AG09319 (cell line): Measurements from ENCODE around the gene LAMB4.
A peak's percentile ranks its signal among the peaks of the same experiment; 100 is the strongest.

Experiments
- DNase-seq: peaks from one replicate; pipeline ENCODE4 v3.0.0-alpha.2; 2010; ENCODE audit warnings: low read depth; ENCODE audit errors: extremely low read depth
- TF ChIP-seq, protein P1 (sequence below): IDR thresholded peaks from 2 replicates; pipeline ENCODE4 v1.5.1; 2011; ENCODE audit warnings: low read depth, mild to moderate bottlenecking, inconsistent platforms, low read length, moderate library complexity

Gene LAMB4

DNA sequence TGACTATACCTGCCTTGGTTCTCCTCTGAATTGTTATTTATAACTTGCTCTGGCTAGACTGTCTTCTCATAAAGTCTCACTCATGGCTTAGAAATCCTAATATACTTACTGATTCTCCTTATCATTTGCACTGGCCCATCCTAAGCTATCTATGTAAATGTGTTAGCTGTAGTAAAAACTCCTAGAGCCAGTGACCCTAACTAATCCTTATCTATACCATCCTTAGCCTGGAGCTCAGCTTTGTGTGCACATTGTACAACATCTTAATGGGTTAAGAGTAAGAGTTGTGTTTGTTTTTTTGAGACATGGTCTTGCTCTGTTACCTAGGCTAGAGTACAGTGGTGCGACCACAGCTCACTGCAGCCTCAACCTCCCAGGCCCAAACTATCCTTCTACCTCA is 40.8 kb downstream of the LAMB4 start:
- TF ChIP-seq, protein P1, sequence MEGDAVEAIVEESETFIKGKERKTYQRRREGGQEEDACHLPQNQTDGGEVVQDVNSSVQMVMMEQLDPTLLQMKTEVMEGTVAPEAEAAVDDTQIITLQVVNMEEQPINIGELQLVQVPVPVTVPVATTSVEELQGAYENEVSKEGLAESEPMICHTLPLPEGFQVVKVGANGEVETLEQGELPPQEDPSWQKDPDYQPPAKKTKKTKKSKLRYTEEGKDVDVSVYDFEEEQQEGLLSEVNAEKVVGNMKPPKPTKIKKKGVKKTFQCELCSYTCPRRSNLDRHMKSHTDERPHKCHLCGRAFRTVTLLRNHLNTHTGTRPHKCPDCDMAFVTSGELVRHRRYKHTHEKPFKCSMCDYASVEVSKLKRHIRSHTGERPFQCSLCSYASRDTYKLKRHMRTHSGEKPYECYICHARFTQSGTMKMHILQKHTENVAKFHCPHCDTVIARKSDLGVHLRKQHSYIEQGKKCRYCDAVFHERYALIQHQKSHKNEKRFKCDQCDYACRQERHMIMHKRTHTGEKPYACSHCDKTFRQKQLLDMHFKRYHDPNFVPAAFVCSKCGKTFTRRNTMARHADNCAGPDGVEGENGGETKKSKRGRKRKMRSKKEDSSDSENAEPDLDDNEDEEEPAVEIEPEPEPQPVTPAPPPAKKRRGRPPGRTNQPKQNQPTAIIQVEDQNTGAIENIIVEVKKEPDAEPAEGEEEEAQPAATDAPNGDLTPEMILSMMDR = no peak

DNA sequence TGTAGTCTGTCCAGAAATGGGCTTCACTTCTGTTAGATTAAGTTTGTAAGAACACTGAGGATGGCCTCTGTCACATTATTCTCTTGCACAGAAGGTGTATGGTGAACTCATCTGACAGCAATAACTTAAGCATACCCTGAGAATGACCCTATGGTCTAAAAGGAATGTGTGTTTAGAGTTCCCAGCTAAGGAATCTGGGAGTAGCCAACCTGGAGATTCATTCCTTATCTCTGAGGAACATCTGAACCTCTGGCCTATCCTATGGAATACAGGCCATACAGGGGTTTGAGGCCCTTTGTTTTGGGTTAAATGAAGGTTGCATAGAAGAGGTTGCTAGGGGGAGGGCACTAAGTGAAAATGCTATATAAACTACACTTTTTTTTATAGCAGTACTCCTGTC is 41.4 kb downstream of the LAMB4 start:
- no peak for DNase-seq
- TF ChIP-seq, protein P1 = no peak

More for the DNA sequence above, 40.8 kb downstream of the LAMB4 start:
- DNase-seq = no peak

DNA sequence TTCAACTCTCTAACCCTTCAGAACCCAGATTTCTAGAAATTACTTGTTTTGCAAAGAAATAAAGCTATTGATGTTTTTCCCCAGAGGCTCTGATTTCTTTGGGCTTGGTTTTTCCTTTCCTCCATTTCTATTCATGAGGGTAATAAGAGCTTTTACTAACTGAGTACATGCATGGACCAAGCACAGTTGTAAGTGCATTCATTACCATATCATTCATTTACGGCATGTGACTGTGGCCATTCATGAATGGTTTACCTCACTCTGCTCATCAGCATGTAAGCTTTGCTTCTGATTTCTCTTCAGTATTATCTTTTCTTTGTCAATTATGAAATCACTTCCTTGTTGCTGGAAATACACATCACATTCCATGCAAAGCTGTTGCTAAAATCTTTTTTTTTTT is 42.4 kb downstream of the LAMB4 start:
- TF ChIP-seq, protein P1 = no peak
- DNase-seq = no peak

DNA sequence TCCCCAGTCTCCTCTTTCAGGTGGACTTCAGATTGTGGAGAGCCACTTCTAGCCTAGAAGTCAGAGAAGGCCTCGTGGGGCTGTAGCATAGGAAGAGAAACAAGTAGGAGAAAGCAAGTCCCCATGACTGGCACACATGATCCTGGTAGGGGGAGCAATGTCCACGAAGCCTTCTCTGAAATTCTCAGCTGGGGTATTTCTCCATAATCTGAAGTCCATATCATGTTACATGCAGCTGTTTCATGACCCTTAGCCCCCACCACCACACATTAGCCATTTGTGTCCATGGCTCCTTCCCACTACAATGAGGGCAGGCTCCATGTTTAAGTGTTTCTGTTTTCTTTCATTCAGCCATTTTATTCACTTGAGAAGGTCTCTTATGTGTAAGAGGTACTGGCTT is 43.2 kb downstream of the LAMB4 start:
- no peak for DNase-seq
- TF ChIP-seq, protein P1 = no peak

DNA sequence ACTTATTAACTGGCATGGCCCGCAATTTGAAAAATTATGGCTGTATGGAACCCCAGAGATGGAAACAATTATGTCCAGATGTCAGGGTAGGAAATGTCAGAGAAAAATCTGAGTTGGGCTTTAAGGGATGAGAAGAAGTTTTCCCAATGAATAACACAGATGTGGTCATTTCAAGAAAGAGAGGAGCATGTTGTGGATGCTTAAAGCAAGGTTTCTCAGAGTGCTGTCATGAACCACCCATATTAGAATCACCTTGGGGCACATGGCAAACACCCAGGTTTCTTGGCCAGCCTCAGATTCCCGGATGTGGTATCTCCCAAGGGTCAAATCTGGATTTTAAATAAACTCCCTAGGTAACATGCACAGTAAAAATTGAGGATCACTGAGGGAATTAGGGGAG is 43.6 kb downstream of the LAMB4 start:
- TF ChIP-seq, protein P1 = no peak
- no peak for DNase-seq

DNA sequence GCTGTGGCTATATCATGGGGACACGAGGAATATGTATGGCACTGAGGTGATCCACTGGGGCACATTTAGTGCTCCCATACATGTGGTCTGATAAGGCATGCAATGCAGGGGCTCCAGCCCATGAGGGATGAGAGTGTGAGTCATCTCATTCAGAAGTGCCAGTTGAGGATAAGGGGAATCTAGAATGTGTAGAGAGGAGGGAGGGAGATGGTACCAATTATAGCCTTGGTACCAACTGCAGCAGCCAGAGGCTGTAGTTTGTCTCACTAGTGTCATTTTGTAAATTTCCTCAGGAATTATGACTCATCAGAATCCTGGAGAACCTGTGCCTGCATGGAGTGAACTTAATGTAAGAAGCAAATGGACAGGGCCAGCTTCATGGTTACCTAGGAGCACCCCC is 46.2 kb downstream of the LAMB4 start:
- TF ChIP-seq, protein P1 = no peak
- DNase-seq = no peak

DNA sequence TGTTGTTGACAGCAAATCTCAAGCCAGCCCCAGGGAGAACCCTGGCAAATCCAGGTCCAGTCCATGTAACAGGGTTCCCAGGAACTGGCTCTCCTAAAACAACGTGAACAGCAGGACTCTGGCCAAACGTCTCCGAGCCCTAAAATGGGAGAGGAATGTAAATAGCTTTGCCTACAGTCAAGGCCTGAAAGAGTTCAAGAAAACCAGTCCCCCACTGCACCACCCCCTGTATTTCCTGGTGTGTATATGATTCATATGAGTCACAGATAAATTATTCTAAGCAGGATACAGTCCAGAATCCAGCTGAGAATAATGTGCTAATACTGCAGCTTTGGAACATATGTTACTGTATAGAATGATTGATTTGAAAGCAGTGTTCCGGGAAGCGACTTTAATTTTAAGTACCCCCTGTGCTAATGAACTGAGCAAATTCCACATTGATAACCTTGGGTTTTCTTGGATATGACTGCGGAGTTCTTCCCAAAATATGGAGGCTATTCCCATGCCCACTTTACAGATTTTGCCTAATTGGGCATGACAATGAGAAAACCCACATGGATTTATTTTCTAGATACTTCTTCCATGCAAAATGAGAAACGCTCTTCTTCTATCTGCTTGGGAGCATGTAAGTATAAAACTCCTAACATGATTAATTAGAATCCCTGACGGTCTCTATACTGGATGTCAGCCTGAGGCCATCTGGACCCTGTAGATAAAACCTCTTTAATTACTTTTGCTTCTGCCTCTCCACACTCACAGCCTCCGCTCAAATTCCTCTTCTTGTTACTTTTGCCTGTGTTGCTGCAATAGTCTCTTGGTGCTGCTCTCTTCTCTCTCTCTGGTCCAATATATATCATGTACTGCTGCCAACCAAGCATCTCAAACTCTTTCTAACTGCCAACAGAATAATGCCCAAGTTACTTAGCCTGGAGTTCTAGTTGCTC is 50.2 kb downstream of the LAMB4 start:
- TF ChIP-seq, protein P1 = no peak

More for the DNA sequence above, 50.2 kb downstream of the LAMB4 start:
- peak; percentile 64 for DNase-seq
